Colonic mucosa (tissue), 4 donors: ENCODE measurements around the gene SFXN1. TPM values are rescaled to one million over a fixed set of nuclear protein-coding genes. Genes with fewer than 3 reads are reported as not detected.
A peak's percentile ranks its signal among the peaks of the same experiment; 100 is the strongest.

Experiments used
- DNase-seq: peaks from one replicate; pipeline ENCODE4 v3.0.0-alpha.2; 2020
- H3K27ac ChIP-seq: fragments of 200-600 bp; one replicate; pipeline ENCODE4 v1.8.0; 2021
- H3K27me3 ChIP-seq: fragments of 200-600 bp; one replicate; pipeline ENCODE4 v1.8.0; 2021
- H3K36me3 ChIP-seq: fragments of 200-600 bp; one replicate; pipeline ENCODE4 v1.8.0; 2021
- H3K4me1 ChIP-seq: fragments of 200-600 bp; one replicate; pipeline ENCODE4 v1.8.0; 2021; ENCODE audit warnings: mild to moderate bottlenecking
- H3K4me3 ChIP-seq: fragments of 200-600 bp; one replicate; pipeline ENCODE4 v1.8.0; 2021
- H3K9ac ChIP-seq, 2 donors: one replicate each; pipeline ENCODE4 v1.7.0; 2013; ENCODE audit warnings: control low read depth in 2 of 2, low read depth in 2 of 2, low read length in 2 of 2
- H3K9me3 ChIP-seq: fragments of 200-600 bp; one replicate; pipeline ENCODE4 v1.8.0; 2021
- intact Hi-C: fragments of 100-400 bp; cut with DNase I; formaldehyde crosslinking; loops from one replicate; pipeline ENCODE4 v1.14.1; 2022
- total RNA-seq, 2 donors: library from RNA; stranded (reverse); fragmentation: NEBNext Ultra II Directional in 1 of 2; extraction: Animal tissue kit (Norgen Biotek cat#: 25700) in 1 of 2; gene quantifications; one replicate each; pipeline ENCODE4 v1.2.1, GENCODE V29; 2021
- TF ChIP-seq, protein P1 (sequence below): fragments of 200-600 bp; IDR thresholded peaks from one replicate; pipeline ENCODE4 v1.8.0; 2022; ENCODE audit warnings: antibody characterized with exemption, mild to moderate bottlenecking
- donor health status: healthy.
- donor health status: DM: no; HTN: no; CAD: no.
- donor health status: DM: no; HTN: no; CAD: no.

The SFXN1 gene
- 10 to 100 TPM; 71.9 to 95.7 TPM for total RNA-seq

- Histone ChIP-seq H3K36me3 (no peaks in the 10 kb centered on the region), H3K27ac (peak within 1 kb of the TSS; percentile 68), H3K4me1 (no peaks in the 10 kb centered on the region), H3K27me3 (no peaks in the 10 kb centered on the region), H3K9ac (peak within 1 kb of the TSS; percentile 82 to 84), H3K4me3 (peak within 1 kb of the TSS; percentile 72), H3K9me3 (no peaks in the 10 kb centered on the region)
- intact Hi-C loops: no loop called here
- TF ChIP-seq, protein P1, sequence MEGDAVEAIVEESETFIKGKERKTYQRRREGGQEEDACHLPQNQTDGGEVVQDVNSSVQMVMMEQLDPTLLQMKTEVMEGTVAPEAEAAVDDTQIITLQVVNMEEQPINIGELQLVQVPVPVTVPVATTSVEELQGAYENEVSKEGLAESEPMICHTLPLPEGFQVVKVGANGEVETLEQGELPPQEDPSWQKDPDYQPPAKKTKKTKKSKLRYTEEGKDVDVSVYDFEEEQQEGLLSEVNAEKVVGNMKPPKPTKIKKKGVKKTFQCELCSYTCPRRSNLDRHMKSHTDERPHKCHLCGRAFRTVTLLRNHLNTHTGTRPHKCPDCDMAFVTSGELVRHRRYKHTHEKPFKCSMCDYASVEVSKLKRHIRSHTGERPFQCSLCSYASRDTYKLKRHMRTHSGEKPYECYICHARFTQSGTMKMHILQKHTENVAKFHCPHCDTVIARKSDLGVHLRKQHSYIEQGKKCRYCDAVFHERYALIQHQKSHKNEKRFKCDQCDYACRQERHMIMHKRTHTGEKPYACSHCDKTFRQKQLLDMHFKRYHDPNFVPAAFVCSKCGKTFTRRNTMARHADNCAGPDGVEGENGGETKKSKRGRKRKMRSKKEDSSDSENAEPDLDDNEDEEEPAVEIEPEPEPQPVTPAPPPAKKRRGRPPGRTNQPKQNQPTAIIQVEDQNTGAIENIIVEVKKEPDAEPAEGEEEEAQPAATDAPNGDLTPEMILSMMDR: no peak
- peak; percentile 87 for DNase-seq
Measured at GRCh38 chr5:175478384-175479124, at the start of gene SFXN1. Gene SFXN1, plus strand, starts transcription at chr5:175478560. Its CDS starts 13,544 bp downstream, at chr5:175492104.

GRCh38 chr5:175434800-175435199 lies 43.6 kb upstream of the SFXN1 start:
- H3K27me3 ChIP-seq: no peaks in the 10 kb centered on the region
- H3K27ac ChIP-seq: no peak overlapping the region
- no peak overlapping the region for H3K9ac ChIP-seq
- no peaks in the 10 kb centered on the region for H3K36me3 ChIP-seq
- intact Hi-C loops: no loop called here
- H3K9me3 ChIP-seq: no peaks in the 10 kb centered on the region
- no peak for DNase-seq
- no peak overlapping the region for H3K4me3 ChIP-seq
- H3K4me1 ChIP-seq: no peaks in the 10 kb centered on the region
- TF ChIP-seq, protein P1: no peak

- H3K9me3 ChIP-seq: no peaks in the 10 kb centered on the region
Measured at GRCh38 chr5:175436359-175436758, 42.0 kb upstream of the SFXN1 start.

DNA sequence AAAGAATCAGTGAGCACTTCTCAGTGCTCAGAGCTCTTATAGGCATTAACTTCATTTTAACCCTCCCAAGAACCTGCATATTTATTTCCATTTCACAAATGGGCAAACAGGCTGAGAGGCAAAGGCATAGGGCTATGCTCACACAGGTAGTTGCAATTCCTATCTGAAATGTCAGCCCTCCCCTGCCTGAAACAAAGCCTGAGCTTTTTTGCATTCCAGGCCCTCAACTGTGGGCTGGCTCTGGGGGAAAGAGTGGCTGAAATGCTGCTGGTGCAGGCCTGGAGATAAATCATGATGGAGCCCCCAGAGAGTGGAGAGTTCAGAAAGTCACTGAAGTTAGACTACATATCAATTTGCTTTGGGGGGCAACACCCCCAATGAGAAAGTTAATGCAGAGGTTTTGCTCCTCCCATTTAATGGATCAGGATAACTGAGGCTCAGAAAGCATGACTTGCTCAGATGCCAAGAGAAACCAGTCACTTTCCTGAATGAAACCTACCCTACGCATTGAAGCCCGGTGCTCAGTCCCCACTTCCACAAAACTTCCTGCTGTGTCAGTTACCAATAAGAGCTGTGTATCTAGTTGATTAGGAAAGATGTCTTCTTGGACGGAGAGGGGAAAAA lies 40.0 kb upstream of the SFXN1 start:
- TF ChIP-seq, protein P1: no peak
- DNase-seq: no peak
- Histone ChIP-seq H3K4me1 (no peaks in the 10 kb centered on the region), H3K9me3 (no peaks in the 10 kb centered on the region), H3K27ac (no peak overlapping the region), H3K27me3 (peaks cover under 1% of the 10 kb centered on the region), H3K9ac (no peak overlapping the region), H3K36me3 (no peaks in the 10 kb centered on the region), H3K4me3 (no peak overlapping the region)
- intact Hi-C loops: no loop called here

More at GRCh38 chr5:175436359-175436758, 42.0 kb upstream of the SFXN1 start:
- H3K27me3 ChIP-seq: no peaks in the 10 kb centered on the region
- no peak for DNase-seq
- no peak overlapping the region for H3K27ac ChIP-seq
- no peaks in the 10 kb centered on the region for H3K36me3 ChIP-seq
- intact Hi-C loops: no loop called here
- H3K9ac ChIP-seq: no peak overlapping the region
- no peaks in the 10 kb centered on the region for H3K4me1 ChIP-seq
- no peak overlapping the region for H3K4me3 ChIP-seq
- TF ChIP-seq, protein P1: no peak

DNA sequence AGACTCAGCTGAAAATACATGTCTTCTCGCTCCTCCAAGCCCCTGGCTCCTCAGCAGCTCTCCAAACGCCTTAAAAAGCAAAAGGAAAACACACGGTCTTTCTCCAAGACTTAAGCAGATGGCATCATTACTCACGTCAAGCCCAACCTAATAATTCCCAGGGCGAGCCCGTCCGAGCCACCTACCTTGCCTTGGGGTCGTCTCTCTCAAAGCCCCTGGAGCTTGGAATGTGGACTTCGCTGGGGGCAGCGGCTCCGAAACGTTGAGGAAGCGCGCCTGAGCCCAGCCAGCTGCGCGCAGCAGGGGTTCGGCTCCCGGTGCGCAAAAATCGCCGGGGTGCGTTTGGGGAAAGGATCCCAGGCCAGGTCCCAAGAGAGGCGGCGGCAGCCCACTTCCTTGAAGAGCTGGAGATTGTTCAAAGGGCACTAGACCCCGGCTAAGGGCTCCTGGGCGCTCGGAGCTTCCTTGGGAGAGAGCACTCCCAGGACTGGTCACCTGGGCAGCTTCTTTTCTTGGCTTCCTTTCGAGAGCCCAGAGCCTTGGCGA lies 34.8 kb upstream of the SFXN1 start:
- no peak for DNase-seq
- intact Hi-C loops: loop anchor here (2.0 kb wide), 1 partner anchor 493 kb away; no protein-coding TSS in a partner anchor
- H3K9ac ChIP-seq: no peak overlapping the region
- no peak overlapping the region for H3K27ac ChIP-seq
- no peaks in the 10 kb centered on the region for H3K9me3 ChIP-seq
- no peaks in the 10 kb centered on the region for H3K4me1 ChIP-seq
- H3K4me3 ChIP-seq: no peak overlapping the region
- no peaks in the 10 kb centered on the region for H3K36me3 ChIP-seq
- TF ChIP-seq, protein P1: no peak
- peaks cover 23% of the 10 kb centered on the region for H3K27me3 ChIP-seq
